OCI-LY7 (cell line): ENCODE results near the gene UBAC1. TPM values are rescaled to one million over a fixed set of nuclear protein-coding genes. Genes with fewer than 3 reads are reported as not detected.

Experiments used
- BruUV-seq: library from RNA; stranded (reverse); fragments of 400-500 nt; replicated peaks from 2 replicates; lab custom pipeline; 2021; lab: Mats Ljungman, UMichigan
- CTCF ChIA-PET: fragments of 300-600 bp; sonication (Branson Sonifier 250); formaldehyde crosslinking; loops from one replicate; lab custom pipeline; 2022; ENCODE audit warnings: antibody characterized with exemption; ENCODE audit not compliant: unreplicated experiment; lab: Charles Lee
- POLR2A ChIA-PET: fragments of 300-600 bp; sonication (Branson Sonifier 250); formaldehyde crosslinking; loops from one replicate; lab custom pipeline; 2022; ENCODE audit warnings: antibody characterized with exemption; lab: Charles Lee
- DNase-seq: peaks from one replicate; pipeline ENCODE4 v3.0.0-alpha.2; 2015; ENCODE audit warnings: low spot score
- H2AFZ ChIP-seq: fragments of 200-600 bp; sonication (generic), shearing (Covaris generic); 2 replicates; pipeline ENCODE4 v1.6.1; 2014; ENCODE audit warnings: mild to moderate bottlenecking, antibody characterized with exemption, low read length, moderate library complexity
- H3K27ac ChIP-seq: fragments of 200-600 bp; sonication (generic); 2 replicates; pipeline ENCODE4 v1.5.1; 2014; ENCODE audit warnings: mixed run types, low read depth, mild to moderate bottlenecking, moderate library complexity, low read length, inconsistent platforms; ENCODE audit not compliant: poor library complexity, severe bottlenecking
- H3K36me3 ChIP-seq: fragments of 200-600 bp; sonication (generic); 2 replicates; pipeline ENCODE4 v1.6.1; 2014; ENCODE audit warnings: mild to moderate bottlenecking, antibody characterized with exemption, low read length, moderate library complexity, mixed read lengths; ENCODE audit not compliant: insufficient read depth
- H3K4me1 ChIP-seq: fragments of 200-600 bp; sonication (generic); 2 replicates; pipeline ENCODE4 v1.5.1; 2014; ENCODE audit warnings: mild to moderate bottlenecking, low read length; ENCODE audit not compliant: insufficient read depth, poor library complexity, severe bottlenecking
- H3K4me2 ChIP-seq: fragments of 200-600 bp; sonication (generic); 2 replicates; pipeline ENCODE4 v1.6.1; 2014; ENCODE audit warnings: mild to moderate bottlenecking, low read length
- H3K4me3 ChIP-seq: fragments of 200-600 bp; sonication (generic); 2 replicates; pipeline ENCODE4 v1.5.1; 2014; ENCODE audit warnings: mild to moderate bottlenecking, low read depth, low read length; ENCODE audit not compliant: poor library complexity, severe bottlenecking
- H3K79me2 ChIP-seq: fragments of 200-600 bp; sonication (generic); 2 replicates; pipeline ENCODE4 v1.6.1; 2016; ENCODE audit warnings: low read depth, mild to moderate bottlenecking, low read length, moderate library complexity, mixed read lengths; ENCODE audit not compliant: insufficient read depth
- H3K9me2 ChIP-seq: fragments of 200-600 bp; sonication (generic); 2 replicates; pipeline ENCODE4 v1.6.1; 2016; ENCODE audit warnings: mild to moderate bottlenecking, low read length, mixed read lengths; ENCODE audit not compliant: insufficient read depth
- H3K9me3 ChIP-seq: fragments of 200-600 bp; sonication (generic); 2 replicates; pipeline ENCODE4 v1.6.1; 2014; ENCODE audit warnings: mild to moderate bottlenecking, mixed run types, low read length, mixed read lengths
- H4K20me1 ChIP-seq: fragments of 200-600 bp; sonication (generic); 2 replicates; pipeline ENCODE4 v1.6.1; 2014; ENCODE audit warnings: mild to moderate bottlenecking, antibody characterized with exemption, low read length, moderate library complexity, mixed read lengths; ENCODE audit not compliant: insufficient read depth
- EZH2phosphoT487 ChIP-seq: fragments of 200-600 bp; sonication (generic); IDR thresholded peaks from 2 replicates; pipeline ENCODE4 v1.6.1; 2018; ENCODE audit warnings: low read depth, borderline replicate concordance, mild to moderate bottlenecking, mixed run types, antibody characterized with exemption, low read length, moderate library complexity, mixed read lengths
- intact Hi-C: fragments of 100-400 bp; cut with micrococcal nuclease; formaldehyde crosslinking; loops from one replicate; pipeline ENCODE4 v1.10.0; 2022; ENCODE audit not compliant: unreplicated experiment
- total RNA-seq, 2 experiments: library from RNA; depleted of rRNA in 1 of 2; stranded (reverse); fragments of >200 nt in 1 of 2; shearing (Covaris generic) in 1 of 2; gene quantifications; 2 replicates each; pipeline ENCODE4 v1.2.3, GENCODE V29; 2014 to 2022
- TF ChIP-seq, protein P1 (sequence below): fragments of 200-600 bp; sonication (generic); conservative IDR thresholded peaks from 2 replicates; pipeline ENCODE4 v1.5.1; 2014; ENCODE audit warnings: mild to moderate bottlenecking, antibody characterized with exemption, low read length, moderate library complexity, mixed read lengths

Gene UBAC1
- total RNA-seq, 2 experiments from 2014 or later: 42.3 to 59.2 TPM

DNA sequence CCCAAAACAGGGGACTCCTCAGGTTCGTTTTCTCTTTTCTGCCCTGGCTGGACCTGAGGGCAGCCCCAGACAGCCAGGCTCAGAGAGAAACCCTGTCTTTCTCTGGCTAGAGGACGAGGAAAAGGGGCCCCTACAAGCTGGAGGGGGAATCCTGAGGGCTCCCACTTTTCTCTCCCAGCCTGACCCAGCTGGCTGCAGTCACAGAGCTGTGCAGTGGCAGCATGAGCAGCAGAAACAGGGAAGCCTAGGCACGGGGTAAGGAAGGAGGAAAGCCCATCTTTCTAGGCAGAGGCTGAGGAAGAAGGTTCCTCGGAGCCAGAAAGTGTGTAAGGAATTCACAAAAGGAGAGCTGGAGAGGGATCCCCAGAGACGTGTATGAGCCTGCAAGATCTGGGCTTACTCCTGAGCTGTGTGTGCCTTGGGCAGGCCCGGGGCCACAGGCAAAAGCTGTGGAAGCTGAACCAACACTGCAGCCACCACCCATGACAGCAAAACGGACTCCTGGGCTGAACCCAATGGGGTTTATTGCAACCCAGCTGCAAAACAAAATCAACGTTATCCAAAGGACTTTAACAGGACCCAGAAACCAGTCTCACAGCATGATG, 70.0 kb downstream of the UBAC1 start:
- POLR2A ChIA-PET: no interaction called here
- peaks cover 13% of the 10 kb centered on the region; the same call in 1 of the 2 replicates for H3K9me3 ChIP-seq
- TF ChIP-seq, protein P1, sequence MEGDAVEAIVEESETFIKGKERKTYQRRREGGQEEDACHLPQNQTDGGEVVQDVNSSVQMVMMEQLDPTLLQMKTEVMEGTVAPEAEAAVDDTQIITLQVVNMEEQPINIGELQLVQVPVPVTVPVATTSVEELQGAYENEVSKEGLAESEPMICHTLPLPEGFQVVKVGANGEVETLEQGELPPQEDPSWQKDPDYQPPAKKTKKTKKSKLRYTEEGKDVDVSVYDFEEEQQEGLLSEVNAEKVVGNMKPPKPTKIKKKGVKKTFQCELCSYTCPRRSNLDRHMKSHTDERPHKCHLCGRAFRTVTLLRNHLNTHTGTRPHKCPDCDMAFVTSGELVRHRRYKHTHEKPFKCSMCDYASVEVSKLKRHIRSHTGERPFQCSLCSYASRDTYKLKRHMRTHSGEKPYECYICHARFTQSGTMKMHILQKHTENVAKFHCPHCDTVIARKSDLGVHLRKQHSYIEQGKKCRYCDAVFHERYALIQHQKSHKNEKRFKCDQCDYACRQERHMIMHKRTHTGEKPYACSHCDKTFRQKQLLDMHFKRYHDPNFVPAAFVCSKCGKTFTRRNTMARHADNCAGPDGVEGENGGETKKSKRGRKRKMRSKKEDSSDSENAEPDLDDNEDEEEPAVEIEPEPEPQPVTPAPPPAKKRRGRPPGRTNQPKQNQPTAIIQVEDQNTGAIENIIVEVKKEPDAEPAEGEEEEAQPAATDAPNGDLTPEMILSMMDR: no peak
- no peak for TF ChIP-seq EZH2phosphoT487
- DNase-seq: no peak
- H3K9me2 ChIP-seq: no peaks in the 10 kb centered on the region
- H3K27ac ChIP-seq: no peak overlapping the region
- intact Hi-C loops: no loop called here
- H3K4me3 ChIP-seq: no peak overlapping the region
- H2AFZ ChIP-seq: no peak overlapping the region
- H3K79me2 ChIP-seq: peaks cover 74% of the 10 kb centered on the region
- CTCF ChIA-PET: no interaction called here
- H4K20me1 ChIP-seq: peaks cover 18% of the 10 kb centered on the region
- no peak overlapping the region for H3K4me2 ChIP-seq
- H3K4me1 ChIP-seq: peaks cover 38% of the 10 kb centered on the region
- no TSS peak for BruUV-seq
- peaks cover 10% of the 10 kb centered on the region; the same call in 1 of the 2 replicates for H3K36me3 ChIP-seq

DNA sequence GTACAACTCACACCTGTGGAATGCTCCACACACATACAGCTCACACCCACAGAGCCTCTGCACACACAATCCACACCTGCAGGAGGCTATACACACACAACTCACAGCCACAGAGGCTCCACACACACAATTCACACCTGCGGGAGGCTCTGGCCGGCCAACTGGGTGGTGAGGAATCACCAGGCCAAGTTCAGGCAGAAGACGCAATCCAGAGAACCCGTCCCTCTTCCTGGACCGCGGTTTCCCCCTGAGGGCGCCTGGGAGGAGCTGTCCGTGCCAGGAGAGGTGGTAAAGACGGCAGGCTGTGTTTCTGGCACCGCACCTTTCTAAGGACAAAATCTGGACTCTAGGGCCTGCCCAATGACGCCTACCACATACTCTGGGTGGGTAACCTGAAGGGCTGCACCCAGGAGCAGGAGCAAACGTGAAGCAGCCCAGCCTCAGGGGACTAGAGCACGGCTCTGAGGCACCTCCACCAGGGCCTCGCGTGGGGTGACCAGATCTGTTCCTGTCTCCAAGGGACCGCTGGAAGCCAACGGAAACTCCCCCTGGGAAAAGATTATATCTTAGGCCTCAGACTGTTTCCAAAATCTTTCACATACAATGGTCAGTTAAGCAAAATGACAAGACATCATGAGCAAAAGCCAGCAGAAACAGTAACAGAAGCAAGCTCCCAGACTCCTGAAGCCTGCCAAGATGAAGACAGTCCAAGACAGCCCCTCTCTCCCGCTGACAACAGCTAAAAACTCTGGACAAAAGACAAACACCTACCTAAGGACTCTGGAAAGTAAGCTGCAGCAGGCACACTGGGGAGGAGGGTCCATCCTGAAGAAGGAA, 70.8 kb downstream of the UBAC1 start:
- no peak for DNase-seq
- POLR2A ChIA-PET: interaction anchor here (1.1 kb wide), 1 partner anchor 41 kb away, joined by 3 read pairs; no protein-coding TSS in a partner anchor
- intact Hi-C loops: no loop called here
- peaks cover 9% of the 10 kb centered on the region; the same call in 1 of the 2 replicates for H3K36me3 ChIP-seq
- no peaks in the 10 kb centered on the region for H3K9me2 ChIP-seq
- H3K79me2 ChIP-seq: peaks cover 70% of the 10 kb centered on the region
- no peak for TF ChIP-seq EZH2phosphoT487
- TF ChIP-seq, protein P1: no peak
- H4K20me1 ChIP-seq: peaks cover 19% of the 10 kb centered on the region
- no peak overlapping the region for H2AFZ ChIP-seq
- H3K4me1 ChIP-seq: peaks cover 38% of the 10 kb centered on the region
- H3K9me3 ChIP-seq: peaks cover 9% of the 10 kb centered on the region; the same call in 1 of the 2 replicates
- BruUV-seq: no TSS peak
- CTCF ChIA-PET: no interaction called here
- no peak overlapping the region for H3K4me3 ChIP-seq
- no peak overlapping the region for H3K27ac ChIP-seq
- no peak overlapping the region for H3K4me2 ChIP-seq
